H1 (cell line): ENCODE data around the gene ABI3BP. TPM values are rescaled to one million over a fixed set of nuclear protein-coding genes. Genes with fewer than 3 reads are reported as not detected.

ENCODE experiments used
- JUND ChIP-seq: IDR thresholded peaks from 2 replicates; pipeline ENCODE4 v1.6.1; 2011; ENCODE audit warnings: mild to moderate bottlenecking, improper control_type of control experiment, low read length
- polyA plus RNA-seq, 7 experiments: library from polyadenylated mRNA; depleted of rRNA in 3 of 7; stranded (reverse) in 5 of 7; unstranded in 2 of 7; fragments of >200 nt in 5 of 7; fragments of 200-250 nt in 2 of 7; gene quantifications; 1 replicate in 5 of 7; 2 replicates in 1 of 7; 4 replicates in 1 of 7; pipeline versions ENCODE4 v1.2.1 to v1.2.3, GENCODE V29; 2011 to 2013; ENCODE audit warnings: missing spikeins in 2 of 7, mixed read lengths in 2 of 7
- total RNA-seq: library from RNA; stranded (reverse); fragmentation: NEBNext Ultra II Directional; extraction: Animal tissue kit (Norgen Biotek cat#: 25700); gene quantifications from 2 replicates; pipeline ENCODE4 v1.2.1, GENCODE V29; 2021

The ABI3BP gene
- total and polyA plus RNA-seq, 2 of the 8 experiments (the other 6 are each of a cell fraction or from before 2014, with no cell fraction given): 0.08 to 0.32 TPM

DNA sequence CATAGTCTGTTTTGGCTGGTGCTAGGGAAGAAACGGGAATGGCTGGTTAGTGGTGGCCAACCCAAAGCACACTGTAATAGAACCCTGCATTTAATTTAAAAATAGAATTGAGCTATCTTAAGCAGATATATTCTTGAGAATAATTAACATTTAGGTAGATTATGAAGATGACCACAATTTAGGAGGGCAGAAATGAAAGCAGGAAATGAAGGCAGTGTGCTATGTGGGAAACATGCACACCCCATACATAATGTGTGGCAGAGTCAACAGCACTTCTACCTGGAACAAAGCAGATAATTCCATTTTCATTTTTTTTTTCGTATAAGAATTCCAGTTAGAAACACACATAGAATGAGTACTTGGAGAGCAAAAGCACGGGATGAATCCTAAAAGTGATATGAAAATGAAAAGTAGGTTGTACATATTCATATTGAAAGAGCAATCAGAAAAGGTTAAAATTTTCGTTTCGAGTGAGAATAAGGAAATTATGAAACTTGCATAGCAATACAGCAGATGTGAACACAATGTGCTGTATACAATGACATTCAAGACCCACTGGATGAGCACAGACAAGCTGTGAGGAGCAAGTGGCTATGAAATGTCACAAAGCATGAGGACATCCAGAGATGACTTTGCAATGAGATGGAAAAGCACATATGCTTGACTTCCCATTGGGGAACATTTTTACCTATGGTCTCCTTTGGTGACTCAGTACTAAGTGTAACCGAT, 181.3 kb downstream of the ABI3BP start (continued):
- no peak for TF ChIP-seq JUND
